ENCODE results near the gene EYS. TPM values are rescaled to one million over a fixed set of nuclear protein-coding genes. Genes with fewer than 3 reads are reported as not detected.

The EYS gene
- polyA plus RNA-seq, 1 of the 3 experiments (the other 2 are of a cell fraction): 0.05 TPM

DNA sequence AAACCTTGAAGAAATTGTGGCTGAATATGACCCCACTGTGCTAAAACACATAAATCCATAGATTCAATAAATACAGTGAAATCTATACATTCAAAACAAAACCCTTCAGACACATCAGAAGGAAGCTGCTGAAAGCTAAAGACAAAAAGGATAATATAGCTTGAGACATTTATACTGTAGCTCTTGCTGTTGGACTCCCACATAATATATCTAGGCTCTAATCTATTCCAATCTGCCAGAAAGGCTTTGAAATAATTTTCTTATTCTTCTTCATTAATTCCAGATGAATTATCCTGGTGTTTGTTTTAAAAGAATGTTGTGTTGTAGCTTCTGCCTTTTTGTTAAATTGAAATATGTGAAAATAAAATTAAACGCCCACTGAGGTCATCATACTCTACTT is 454.0 kb downstream of the EYS start (continued):
- TF ChIP-seq REST (IDR thresholded peaks at IDR 0.05; ENCODE audit: low read depth, low read length) (no peak), YY1 (IDR thresholded peaks at IDR 0.05; ENCODE audit: low read depth) (no peak)

GRCh38 chr6:65248101-65248610 is 458.9 kb downstream of the EYS start:
- no peak overlapping the region for H3K27ac ChIP-seq (ENCODE audit: low read depth in 2 of 2, low read length in 1 of 2)
- ChIA-PET POLR2A (no interaction called here), CTCF (no interaction called here)
- no peak overlapping the region for H3K9ac ChIP-seq
- H4K20me1 ChIP-seq (ENCODE audit: insufficient read depth): no peaks in the 10 kb centered on the region
- no peaks in the 10 kb centered on the region for H3K79me2 ChIP-seq (ENCODE audit: insufficient read depth)
- no peaks in the 10 kb centered on the region for H3K27me3 ChIP-seq (ENCODE audit: insufficient read depth)
- no peaks in the 10 kb centered on the region for H3F3A ChIP-seq (replicated peaks; ENCODE audit: insufficient read depth)
- TF ChIP-seq TAF1 (IDR thresholded peaks at IDR 0.05; ENCODE audit: borderline replicate concordance, low read depth, low read length): no peak
- TF ChIP-seq MXI1 (IDR thresholded peaks at IDR 0.05; ENCODE audit: low read depth, low read length): no peak
- TF ChIP-seq, protein P1, sequence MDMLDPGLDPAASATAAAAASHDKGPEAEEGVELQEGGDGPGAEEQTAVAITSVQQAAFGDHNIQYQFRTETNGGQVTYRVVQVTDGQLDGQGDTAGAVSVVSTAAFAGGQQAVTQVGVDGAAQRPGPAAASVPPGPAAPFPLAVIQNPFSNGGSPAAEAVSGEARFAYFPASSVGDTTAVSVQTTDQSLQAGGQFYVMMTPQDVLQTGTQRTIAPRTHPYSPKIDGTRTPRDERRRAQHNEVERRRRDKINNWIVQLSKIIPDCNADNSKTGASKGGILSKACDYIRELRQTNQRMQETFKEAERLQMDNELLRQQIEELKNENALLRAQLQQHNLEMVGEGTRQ (IDR thresholded peaks at IDR 0.05; ENCODE audit: borderline replicate concordance, low read depth, low read length): no peak
- no peak for TF ChIP-seq NRF1 (IDR thresholded peaks at IDR 0.05; ENCODE audit: low read depth, low read length)
- no peak for TF ChIP-seq RCOR1 (IDR thresholded peaks at IDR 0.05; ENCODE audit: low read length)
- no peak for TF ChIP-seq NFIC (IDR thresholded peaks at IDR 0.05; ENCODE audit: borderline replicate concordance)
- TF ChIP-seq TCF12 (IDR thresholded peaks at IDR 0.05): no peak
- no peak for TF ChIP-seq ZBTB33 (IDR thresholded peaks at IDR 0.05; ENCODE audit: borderline replicate concordance, low read depth)
- no peak for TF ChIP-seq MEF2A (IDR thresholded peaks at IDR 0.05; ENCODE audit: borderline replicate concordance, low read depth)
- no peak for TF ChIP-seq RXRA (IDR thresholded peaks at IDR 0.05; ENCODE audit: borderline replicate concordance, low read depth)
- TF ChIP-seq FOXJ3 (CRISPR knock-in tag; IDR thresholded peaks at IDR 0.05): no peak
- H2AFZ ChIP-seq (ENCODE audit: low read depth): no peak overlapping the region
- no peaks in the 10 kb centered on the region for H3K9me2 ChIP-seq
- no peaks in the 10 kb centered on the region for H3K9me3 ChIP-seq
- no peaks in the 10 kb centered on the region for H3K4me1 ChIP-seq (ENCODE audit: control insufficient read depth in 1 of 2, insufficient read depth in 2 of 2, low read depth in 1 of 2, low read length in 1 of 2)
- H3K36me3 ChIP-seq (replicated peaks in 1 of 2; ENCODE audit: control insufficient read depth in 1 of 2, insufficient read depth in 2 of 2, low read length in 1 of 2): no peaks in the 10 kb centered on the region
- no peak for DNase-seq
- H3K4me3 ChIP-seq (ENCODE audit: low read depth in 2 of 2, low read length in 1 of 2): no peak overlapping the region
- no peak overlapping the region for H3K4me2 ChIP-seq

All from SK-N-SH (cell line).